Endothelial cell of umbilical vein (primary cell): ENCODE measurements around the gene RHOH.

Experiments used
- CTCF ChIP-seq, 2 donors: IDR thresholded peaks; 1 replicate in 1 of 2; 2 replicates in 1 of 2; pipeline ENCODE4 v1.5.1; 2011; ENCODE audit warnings: low read length in 2 of 2, mild to moderate bottlenecking in 2 of 2, moderate library complexity in 2 of 2, control low read depth in 1 of 2, inconsistent platforms in 1 of 2, low read depth in 1 of 2; ENCODE audit not compliant: insufficient read depth in 1 of 2; ENCODE audit errors: extremely low read depth in 1 of 2
- EZH2 ChIP-seq: IDR thresholded peaks from 2 replicates; pipeline ENCODE4 v1.6.1; 2012; ENCODE audit warnings: borderline replicate concordance, low read depth, mild to moderate bottlenecking, moderate library complexity, low read length, inconsistent platforms; ENCODE audit not compliant: severe bottlenecking
- JUN ChIP-seq: IDR thresholded peaks from 2 replicates; pipeline ENCODE4 v1.6.1; 2011; ENCODE audit warnings: borderline replicate concordance, low read depth; ENCODE audit not compliant: insufficient read length, insufficient read depth
- POLR2A ChIP-seq: IDR thresholded peaks from 2 replicates; pipeline ENCODE4 v1.6.1; 2012; ENCODE audit warnings: low read depth, mild to moderate bottlenecking, control low read depth, low read length
- POLR2AphosphoS5 ChIP-seq: IDR thresholded peaks from 2 replicates; pipeline ENCODE4 v1.6.1; 2012; ENCODE audit warnings: low read depth, mild to moderate bottlenecking, control low read depth, low read length, moderate library complexity; ENCODE audit not compliant: insufficient read depth
- TF ChIP-seq, protein P1 (sequence below): IDR thresholded peaks from 2 replicates; pipeline ENCODE4 v1.6.1; 2011; ENCODE audit not compliant: insufficient read depth, insufficient read length

GRCh38 chr4:40225497-40225896 lies 28.7 kb downstream of the RHOH start:
- no peak for TF ChIP-seq JUN
- TF ChIP-seq CTCF (IDR thresholded peaks at IDR 0.05; ENCODE audit: extremely low read depth in 1 of 2, insufficient read depth in 1 of 2, low read depth in 1 of 2, low read length in 2 of 2) = no peak
- TF ChIP-seq, protein P1, sequence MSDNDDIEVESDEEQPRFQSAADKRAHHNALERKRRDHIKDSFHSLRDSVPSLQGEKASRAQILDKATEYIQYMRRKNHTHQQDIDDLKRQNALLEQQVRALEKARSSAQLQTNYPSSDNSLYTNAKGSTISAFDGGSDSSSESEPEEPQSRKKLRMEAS = no peak
- TF ChIP-seq POLR2A = no peak
- TF ChIP-seq POLR2AphosphoS5 = no peak
- TF ChIP-seq EZH2 = no peak
